H9 (cell line): ENCODE measurements around the gene WSB2. TPM values are rescaled to one million over a fixed set of nuclear protein-coding genes. Genes with fewer than 3 reads are reported as not detected.

Experiments used
- DNase-seq: peaks from one replicate; pipeline ENCODE4 v3.0.0-alpha.2; 2017
- H2AFZ ChIP-seq: one replicate; pipeline ENCODE4 v1.6.1; 2013; ENCODE audit warnings: mild to moderate bottlenecking, low read length, control low read depth, moderate library complexity
- H2AK5ac ChIP-seq: 2 replicates; pipeline ENCODE4 v1.6.1; 2013; ENCODE audit warnings: low read length, control low read depth, mixed read lengths; ENCODE audit not compliant: insufficient read length
- H2BK120ac ChIP-seq: one replicate; pipeline ENCODE4 v1.6.1; 2013; ENCODE audit warnings: low read depth, mild to moderate bottlenecking, low read length, control low read depth, inconsistent platforms; ENCODE audit not compliant: poor library complexity, severe bottlenecking
- H2BK12ac ChIP-seq: 2 replicates; pipeline ENCODE4 v1.6.1; 2013; ENCODE audit warnings: low read length, control low read depth, mixed read lengths, low read depth; ENCODE audit not compliant: insufficient read length
- H2BK15ac ChIP-seq: 2 replicates; pipeline ENCODE4 v1.6.1; 2013; ENCODE audit warnings: low read depth, low read length, control low read depth
- H2BK20ac ChIP-seq: one replicate; pipeline ENCODE4 v1.6.1; 2013; ENCODE audit warnings: low read depth, mild to moderate bottlenecking, low read length, control low read depth, inconsistent platforms; ENCODE audit not compliant: poor library complexity, severe bottlenecking
- H2BK5ac ChIP-seq: 2 replicates; pipeline ENCODE4 v1.6.1; 2013; ENCODE audit warnings: low read length, control low read depth, mixed read lengths; ENCODE audit not compliant: insufficient read length
- H3K14ac ChIP-seq: 2 replicates; pipeline ENCODE4 v1.6.1; 2013; ENCODE audit warnings: low read length, control low read depth; ENCODE audit not compliant: insufficient read depth
- H3K18ac ChIP-seq: 2 replicates; pipeline ENCODE4 v1.6.1; 2013; ENCODE audit warnings: low read depth, mild to moderate bottlenecking, mixed read lengths, low read length, control low read depth; ENCODE audit not compliant: insufficient read length
- H3K23ac ChIP-seq: 2 replicates; pipeline ENCODE4 v1.6.1; 2013; ENCODE audit warnings: low read length, control low read depth, mixed read lengths, low read depth; ENCODE audit not compliant: insufficient read length
- H3K23me2 ChIP-seq: 2 replicates; pipeline ENCODE4 v1.6.1; 2013; ENCODE audit warnings: low read depth, mild to moderate bottlenecking, mixed read lengths, low read length, control low read depth; ENCODE audit not compliant: insufficient read length, poor library complexity, severe bottlenecking
- H3K27ac ChIP-seq: 2 replicates; pipeline ENCODE4 v1.5.1; 2013; ENCODE audit warnings: low read length, control low read depth, mixed read lengths, low read depth; ENCODE audit not compliant: insufficient read length
- H3K27me3 ChIP-seq: 2 replicates; pipeline ENCODE4 v1.6.1; 2013; ENCODE audit warnings: low read length, control low read depth, inconsistent platforms; ENCODE audit not compliant: insufficient read depth
- H3K4ac ChIP-seq: 2 replicates; pipeline ENCODE4 v1.6.1; 2013; ENCODE audit warnings: low read depth, mild to moderate bottlenecking, control low read depth, inconsistent platforms, low read length, moderate library complexity
- H3K4me1 ChIP-seq: 2 replicates; pipeline ENCODE4 v1.6.1; 2013; ENCODE audit warnings: low read length, control low read depth, inconsistent platforms; ENCODE audit not compliant: insufficient read depth
- H3K4me2 ChIP-seq: 2 replicates; pipeline ENCODE4 v1.6.1; 2013; ENCODE audit warnings: low read length, control low read depth, mixed read lengths; ENCODE audit not compliant: insufficient read length, insufficient read depth
- H3K56ac ChIP-seq: 2 replicates; pipeline ENCODE4 v1.6.1; 2013; ENCODE audit warnings: low read depth, mild to moderate bottlenecking, mixed read lengths, low read length, control low read depth; ENCODE audit not compliant: insufficient read length
- H3K79me1 ChIP-seq: 2 replicates; pipeline ENCODE4 v1.6.1; 2013; ENCODE audit warnings: low read depth, mild to moderate bottlenecking, moderate library complexity, low read length, control low read depth, inconsistent platforms; ENCODE audit not compliant: insufficient read depth, poor library complexity, severe bottlenecking
- H3K79me2 ChIP-seq: 2 replicates; pipeline ENCODE4 v1.6.1; 2013; ENCODE audit warnings: low read length, control low read depth, inconsistent platforms; ENCODE audit not compliant: insufficient read depth
- H3K9ac ChIP-seq: 2 replicates; pipeline ENCODE4 v1.6.1; 2013; ENCODE audit warnings: low read length, control low read depth, mixed read lengths; ENCODE audit not compliant: insufficient read length; ENCODE audit errors: extremely low read depth
- H3K9me3 ChIP-seq: one replicate; pipeline ENCODE4 v1.6.1; 2013; ENCODE audit warnings: low read depth, low read length, inconsistent platforms; ENCODE audit not compliant: control insufficient read depth
- H3T11ph ChIP-seq: one replicate; pipeline ENCODE4 v1.6.1; 2013; ENCODE audit warnings: mild to moderate bottlenecking, low read length, control low read depth, inconsistent platforms
- H4K20me1 ChIP-seq: one replicate; pipeline ENCODE4 v1.6.1; 2013; ENCODE audit not compliant: control insufficient read depth, insufficient read length, insufficient read depth
- H4K5ac ChIP-seq: 2 replicates; pipeline ENCODE4 v1.6.1; 2013; ENCODE audit warnings: low read depth, mild to moderate bottlenecking, mixed read lengths, low read length, control low read depth; ENCODE audit not compliant: insufficient read length
- H4K8ac ChIP-seq: replicated peaks from 2 replicates; pipeline ENCODE4 v1.6.1; 2013; ENCODE audit warnings: low read length, control low read depth, mixed read lengths, low read depth; ENCODE audit not compliant: insufficient read length
- H4K91ac ChIP-seq: 2 replicates; pipeline ENCODE4 v1.6.1; 2013; ENCODE audit warnings: low read depth, mild to moderate bottlenecking, moderate library complexity, mixed read lengths, low read length, control low read depth; ENCODE audit not compliant: insufficient read length
- H3K27ac Mint-ChIP-seq, 3 experiments: 2 replicates in 2 of 3; 3 replicates in 1 of 3; pipeline ENCODE4 v1.8.0; 2020 to 2021; ENCODE audit warnings: mixed read lengths in 3 of 3, mild to moderate bottlenecking in 1 of 3, moderate library complexity in 1 of 3
- H3K27me3 Mint-ChIP-seq: 2 replicates; pipeline ENCODE4 v1.8.0; 2021; ENCODE audit warnings: low read depth, mild to moderate bottlenecking, moderate library complexity, mixed read lengths
- H3K36me3 Mint-ChIP-seq, 3 experiments: 2 replicates in 2 of 3; 3 replicates in 1 of 3; pipeline ENCODE4 v1.8.0; 2020 to 2021; ENCODE audit warnings: low read depth in 3 of 3, mixed read lengths in 3 of 3; ENCODE audit not compliant: insufficient read depth in 1 of 3
- H3K4me1 Mint-ChIP-seq, 2 experiments: 2 replicates each; pipeline ENCODE4 v1.8.0; 2020; ENCODE audit warnings: mixed read lengths in 2 of 2
- H3K4me3 Mint-ChIP-seq, 2 experiments: 2 replicates in 1 of 2; 3 replicates in 1 of 2; pipeline ENCODE4 v1.8.0; 2020 to 2021; ENCODE audit warnings: mild to moderate bottlenecking in 2 of 2, mixed read lengths in 2 of 2, moderate library complexity in 1 of 2
- H3K9me3 Mint-ChIP-seq, 2 experiments: 2 replicates in 1 of 2; 3 replicates in 1 of 2; pipeline ENCODE4 v1.8.0; 2020; ENCODE audit warnings: mild to moderate bottlenecking in 2 of 2, mixed read lengths in 2 of 2, moderate library complexity in 1 of 2
- WGBS: extraction: QIAGEN DNeasy Blood & Tissue Kit; methylation state at CpG from one replicate; pipeline ENCODE4 v1.1.7; 2013; ENCODE audit warnings: missing lambda C conversion rate, low lambda C conversion rate, mixed read lengths; ENCODE audit not compliant: insufficient read length; ENCODE audit errors: extremely low coverage; 5-methylcytosine and 5-hydroxymethylcytosine counted together
- total RNA-seq: library from RNA; stranded (reverse); gene quantifications from 2 replicates; pipeline ENCODE4 v1.2.1, GENCODE V29; 2021
- TF ChIP-seq, protein P1 (sequence below): fragments of 200-600 bp; sonication (generic); conservative IDR thresholded peaks from 3 replicates; pipeline ENCODE4 v1.8.0; 2021; ENCODE audit warnings: antibody characterized with exemption, mild to moderate bottlenecking

Gene WSB2
- total RNA-seq, 1 experiment from 2014 or later: 58.6 TPM

- Histone ChIP-seq H3K18ac (no peak overlapping the region), H3T11ph (no peak overlapping the region), H3K14ac (no peak overlapping the region), H3K4ac (no peak overlapping the region), H4K20me1 (no peaks in the 10 kb centered on the region), H3K23ac (no peak overlapping the region), H3K4me2 (no peak overlapping the region), H2BK120ac (no peak overlapping the region), H3K4me1 (no peaks in the 10 kb centered on the region; the same call in 1 of the 2 replicates), H4K91ac (no peak overlapping the region), H2AK5ac (no peak overlapping the region), H3K27me3 (no peaks in the 10 kb centered on the region), H3K56ac (no peak overlapping the region), H3K79me2 (no peaks in the 10 kb centered on the region; the same call in 1 of the 2 replicates), H3K9ac (no peak overlapping the region), H2BK12ac (no peak overlapping the region), H2BK20ac (no peak overlapping the region), H2BK5ac (no peak overlapping the region), H4K8ac (no peak overlapping the region), H4K5ac (no peak overlapping the region), H2AFZ (no peak overlapping the region), H3K9me3 (no peaks in the 10 kb centered on the region), H3K23me2 (no peaks in the 10 kb centered on the region), H2BK15ac (no peak overlapping the region), H3K27ac (no peak overlapping the region), H3K79me1 (peaks cover 15% of the 10 kb centered on the region)
- no peak overlapping the region for H3K4me3 Mint-ChIP-seq
- no peaks in the 10 kb centered on the region for H3K9me3 Mint-ChIP-seq
- H3K27me3 Mint-ChIP-seq: no peaks in the 10 kb centered on the region
- peaks cover 14 to 17% of the 10 kb centered on the region in 2 experiments for H3K4me1 Mint-ChIP-seq
- no CpG with 5 or more reads among the region's 10 CpGs for WGBS
- peaks cover 17 to 42% (median 39%) of the 10 kb centered on the region in 3 experiments; a peak in 6 of 7 replicates for H3K36me3 Mint-ChIP-seq
- H3K27ac Mint-ChIP-seq: peak overlapping the region in 2 of 3 experiments; percentile 5 to 69; a peak in 4 of 7 replicates
- DNase-seq: no peak
- TF ChIP-seq, protein P1, sequence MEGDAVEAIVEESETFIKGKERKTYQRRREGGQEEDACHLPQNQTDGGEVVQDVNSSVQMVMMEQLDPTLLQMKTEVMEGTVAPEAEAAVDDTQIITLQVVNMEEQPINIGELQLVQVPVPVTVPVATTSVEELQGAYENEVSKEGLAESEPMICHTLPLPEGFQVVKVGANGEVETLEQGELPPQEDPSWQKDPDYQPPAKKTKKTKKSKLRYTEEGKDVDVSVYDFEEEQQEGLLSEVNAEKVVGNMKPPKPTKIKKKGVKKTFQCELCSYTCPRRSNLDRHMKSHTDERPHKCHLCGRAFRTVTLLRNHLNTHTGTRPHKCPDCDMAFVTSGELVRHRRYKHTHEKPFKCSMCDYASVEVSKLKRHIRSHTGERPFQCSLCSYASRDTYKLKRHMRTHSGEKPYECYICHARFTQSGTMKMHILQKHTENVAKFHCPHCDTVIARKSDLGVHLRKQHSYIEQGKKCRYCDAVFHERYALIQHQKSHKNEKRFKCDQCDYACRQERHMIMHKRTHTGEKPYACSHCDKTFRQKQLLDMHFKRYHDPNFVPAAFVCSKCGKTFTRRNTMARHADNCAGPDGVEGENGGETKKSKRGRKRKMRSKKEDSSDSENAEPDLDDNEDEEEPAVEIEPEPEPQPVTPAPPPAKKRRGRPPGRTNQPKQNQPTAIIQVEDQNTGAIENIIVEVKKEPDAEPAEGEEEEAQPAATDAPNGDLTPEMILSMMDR: no peak
These were observed 7.7 kb downstream of the WSB2 start for GRCh38 chr12:118053071-118053985.
